Neural progenitor cell (in vitro differentiated cells): ENCODE measurements around the gene ATR. TPM values are rescaled to one million over a fixed set of nuclear protein-coding genes. Genes with fewer than 3 reads are reported as not detected.

ENCODE experiments used
- DNase-seq: peaks from one replicate; pipeline ENCODE4 v3.0.0-alpha.2; 2016; ENCODE audit warnings: low spot score
- H2AFZ ChIP-seq: fragments of 200-600 bp; sonication (generic); replicated peaks from 2 replicates; pipeline ENCODE4 v1.6.1; 2016; ENCODE audit warnings: antibody characterized with exemption
- H3F3A ChIP-seq: fragments of 200-600 bp; sonication (generic); 2 replicates; pipeline ENCODE4 v1.6.1; 2016; ENCODE audit warnings: antibody characterized with exemption, low read depth
- H3K27ac ChIP-seq: fragments of 200-600 bp; sonication (generic); 2 replicates; pipeline ENCODE4 v1.5.1; 2016; ENCODE audit warnings: mild to moderate bottlenecking
- H3K27me3 ChIP-seq: fragments of 200-600 bp; sonication (generic); 2 replicates; pipeline ENCODE4 v1.6.1; 2016; ENCODE audit warnings: mild to moderate bottlenecking, moderate library complexity
- H3K36me3 ChIP-seq: fragments of 200-600 bp; sonication (generic); 2 replicates; pipeline ENCODE4 v1.5.1; 2016
- H3K4me1 ChIP-seq: fragments of 200-600 bp; sonication (generic); 2 replicates; pipeline ENCODE4 v1.6.1; 2016; ENCODE audit warnings: mixed run types
- H3K4me2 ChIP-seq: fragments of 200-600 bp; sonication (generic); 2 replicates; pipeline ENCODE4 v1.6.1; 2016
- H3K4me3 ChIP-seq: fragments of 200-600 bp; sonication (generic); 2 replicates; pipeline ENCODE4 v1.5.1; 2016
- H3K79me2 ChIP-seq: fragments of 200-600 bp; sonication (generic); 2 replicates; pipeline ENCODE4 v1.6.1; 2016; ENCODE audit warnings: low read depth
- H3K9ac ChIP-seq: fragments of 200-600 bp; sonication (generic); 2 replicates; pipeline ENCODE4 v1.6.1; 2016
- H3K9me3 ChIP-seq: fragments of 200-600 bp; sonication (generic); 2 replicates; pipeline ENCODE4 v1.5.1; 2016; ENCODE audit warnings: low read depth
- H4K20me1 ChIP-seq: fragments of 200-600 bp; sonication (generic); 2 replicates; pipeline ENCODE4 v1.6.1; 2016; ENCODE audit warnings: low read depth
- H3K27ac Mint-ChIP-seq: 3 replicates; pipeline ENCODE4 v1.8.0; 2021; ENCODE audit warnings: mixed read lengths
- H3K27me3 Mint-ChIP-seq: 2 replicates; pipeline ENCODE4 v1.8.0; 2022; ENCODE audit warnings: low read depth, mild to moderate bottlenecking, inconsistent platforms, moderate library complexity, mixed read lengths; ENCODE audit not compliant: insufficient read depth
- H3K36me3 Mint-ChIP-seq: 3 replicates; pipeline ENCODE4 v1.8.0; 2021; ENCODE audit warnings: mixed read lengths
- H3K4me1 Mint-ChIP-seq: 3 replicates; pipeline ENCODE4 v1.8.0; 2021; ENCODE audit warnings: mixed read lengths
- H3K4me3 Mint-ChIP-seq: 3 replicates; pipeline ENCODE4 v1.8.0; 2021; ENCODE audit warnings: mild to moderate bottlenecking, moderate library complexity, mixed read lengths
- H3K9me3 Mint-ChIP-seq: 3 replicates; pipeline ENCODE4 v1.8.0; 2020; ENCODE audit warnings: mixed read lengths
- EZH2 ChIP-seq: fragments of 200-600 bp; sonication (generic); IDR thresholded peaks from 2 replicates; pipeline ENCODE4 v1.6.1; 2017; ENCODE audit warnings: antibody characterized with exemption, mild to moderate bottlenecking, moderate library complexity
- EZH2phosphoT487 ChIP-seq: fragments of 200-600 bp; sonication (generic); IDR thresholded peaks from 2 replicates; pipeline ENCODE4 v1.6.1; 2017; ENCODE audit warnings: antibody characterized with exemption
- total RNA-seq: library from RNA; depleted of rRNA; stranded (reverse); fragments of >200 nt; gene quantifications from 2 replicates; pipeline ENCODE4 v1.2.3, GENCODE V29; 2015; ENCODE audit warnings: low replicate concordance
- TF ChIP-seq, protein P1 (sequence below): fragments of 200-600 bp; sonication (generic); IDR thresholded peaks from 2 replicates; pipeline ENCODE4 v1.5.1; 2017; ENCODE audit warnings: antibody characterized with exemption, mild to moderate bottlenecking

ATR gene
- total RNA-seq, 1 donor from 2014 or later, result 48.4 TPM

DNA sequence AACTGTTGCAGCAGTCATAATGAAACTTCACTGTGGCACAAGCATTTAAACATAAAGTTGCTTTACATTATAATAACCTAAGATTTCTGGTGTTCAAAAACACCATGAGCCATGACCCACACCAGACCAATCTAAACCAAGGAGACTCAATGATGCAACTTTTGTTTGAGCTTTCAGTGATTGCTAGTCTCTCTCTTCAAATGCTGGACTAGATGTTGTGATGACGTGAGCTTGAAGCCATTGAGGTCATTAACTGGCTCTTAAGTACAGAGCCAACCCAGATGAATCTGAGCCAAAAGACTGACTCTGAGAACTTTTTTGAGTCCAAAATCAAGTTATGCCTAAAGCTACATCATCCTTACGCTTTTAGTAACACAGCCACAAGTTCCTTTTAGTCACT lies 36.5 kb downstream of the ATR start:
- no peak overlapping the region for H3K4me2 ChIP-seq
- TF ChIP-seq EZH2phosphoT487 (no peak), EZH2 (no peak)
- TF ChIP-seq, protein P1, sequence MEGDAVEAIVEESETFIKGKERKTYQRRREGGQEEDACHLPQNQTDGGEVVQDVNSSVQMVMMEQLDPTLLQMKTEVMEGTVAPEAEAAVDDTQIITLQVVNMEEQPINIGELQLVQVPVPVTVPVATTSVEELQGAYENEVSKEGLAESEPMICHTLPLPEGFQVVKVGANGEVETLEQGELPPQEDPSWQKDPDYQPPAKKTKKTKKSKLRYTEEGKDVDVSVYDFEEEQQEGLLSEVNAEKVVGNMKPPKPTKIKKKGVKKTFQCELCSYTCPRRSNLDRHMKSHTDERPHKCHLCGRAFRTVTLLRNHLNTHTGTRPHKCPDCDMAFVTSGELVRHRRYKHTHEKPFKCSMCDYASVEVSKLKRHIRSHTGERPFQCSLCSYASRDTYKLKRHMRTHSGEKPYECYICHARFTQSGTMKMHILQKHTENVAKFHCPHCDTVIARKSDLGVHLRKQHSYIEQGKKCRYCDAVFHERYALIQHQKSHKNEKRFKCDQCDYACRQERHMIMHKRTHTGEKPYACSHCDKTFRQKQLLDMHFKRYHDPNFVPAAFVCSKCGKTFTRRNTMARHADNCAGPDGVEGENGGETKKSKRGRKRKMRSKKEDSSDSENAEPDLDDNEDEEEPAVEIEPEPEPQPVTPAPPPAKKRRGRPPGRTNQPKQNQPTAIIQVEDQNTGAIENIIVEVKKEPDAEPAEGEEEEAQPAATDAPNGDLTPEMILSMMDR, result no peak
- Mint-ChIP-seq H3K27ac (no peak overlapping the region), H3K4me3 (no peak overlapping the region), H3K4me1 (no peaks in the 10 kb centered on the region), H3K9me3 (no peaks in the 10 kb centered on the region), H3K27me3 (no peaks in the 10 kb centered on the region), H3K36me3 (peaks cover 2% of the 10 kb centered on the region)
- DNase-seq, result no peak
- H3F3A ChIP-seq, result no peaks in the 10 kb centered on the region
- H3K9ac ChIP-seq, result no peak overlapping the region
- no peaks in the 10 kb centered on the region for H3K79me2 ChIP-seq
- H3K9me3 ChIP-seq, result no peaks in the 10 kb centered on the region
- H3K27me3 ChIP-seq, result no peaks in the 10 kb centered on the region
- H3K27ac ChIP-seq, result no peak overlapping the region
- no peaks in the 10 kb centered on the region for H3K4me1 ChIP-seq
- no peaks in the 10 kb centered on the region for H3K36me3 ChIP-seq
- H3K4me3 ChIP-seq, result no peak overlapping the region
- H2AFZ ChIP-seq, result no peak overlapping the region
- H4K20me1 ChIP-seq, result no peaks in the 10 kb centered on the region

DNA sequence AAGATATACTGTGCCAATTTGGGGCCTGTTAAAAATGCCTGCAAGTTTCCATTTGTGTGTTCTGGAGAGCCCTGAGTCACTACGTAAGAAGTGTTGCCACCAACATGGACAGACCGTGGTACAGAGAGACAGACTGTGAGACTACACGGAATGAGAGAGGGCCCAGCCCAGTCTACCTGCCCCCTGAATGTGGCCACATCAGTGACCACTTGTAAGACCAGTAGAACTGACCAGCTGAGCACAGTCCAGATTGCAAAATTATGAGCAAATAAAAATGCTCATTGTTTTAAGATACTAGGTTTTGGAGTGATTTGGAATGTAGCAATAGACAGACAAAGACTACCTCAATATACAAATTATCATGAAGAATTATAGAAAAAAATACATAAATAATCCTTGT lies 42.0 kb downstream of the ATR start:
- H3F3A ChIP-seq, result no peaks in the 10 kb centered on the region
- Mint-ChIP-seq H3K27me3 (no peaks in the 10 kb centered on the region), H3K27ac (no peak overlapping the region), H3K9me3 (peaks cover 4% of the 10 kb centered on the region), H3K4me3 (no peak overlapping the region), H3K4me1 (no peaks in the 10 kb centered on the region), H3K36me3 (peaks cover 17% of the 10 kb centered on the region)
- DNase-seq, result no peak
- TF ChIP-seq EZH2 (no peak), EZH2phosphoT487 (no peak)
- TF ChIP-seq, protein P1, result no peak
- H4K20me1 ChIP-seq, result no peaks in the 10 kb centered on the region
- no peak overlapping the region for H3K9ac ChIP-seq
- H3K27me3 ChIP-seq, result no peaks in the 10 kb centered on the region
- H3K36me3 ChIP-seq, result no peaks in the 10 kb centered on the region
- no peak overlapping the region for H2AFZ ChIP-seq
- no peaks in the 10 kb centered on the region for H3K79me2 ChIP-seq
- no peak overlapping the region for H3K4me3 ChIP-seq
- no peak overlapping the region for H3K4me2 ChIP-seq
- no peak overlapping the region for H3K27ac ChIP-seq
- no peaks in the 10 kb centered on the region for H3K9me3 ChIP-seq
- no peaks in the 10 kb centered on the region for H3K4me1 ChIP-seq

DNA sequence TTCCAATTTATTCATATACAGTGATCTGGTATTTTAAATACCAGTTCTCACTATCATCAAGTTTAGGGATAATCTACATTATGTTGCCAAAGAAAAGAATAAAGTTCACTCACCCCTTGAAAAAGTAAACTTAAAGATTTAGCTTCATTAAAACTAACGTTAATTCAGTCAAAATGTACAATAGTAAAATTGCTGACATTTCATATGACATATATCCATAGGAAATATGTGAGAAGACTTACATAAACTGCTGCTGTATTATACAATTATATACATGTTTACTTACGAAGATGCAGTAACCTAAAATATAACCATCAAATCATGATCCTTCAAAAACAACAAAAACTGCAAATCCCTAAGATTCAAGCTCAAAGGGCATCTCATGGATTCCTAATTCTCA lies 44.0 kb downstream of the ATR start:
- Histone ChIP-seq H3K79me2 (no peaks in the 10 kb centered on the region), H3K9ac (no peak overlapping the region), H3F3A (no peaks in the 10 kb centered on the region), H3K36me3 (no peaks in the 10 kb centered on the region), H4K20me1 (no peaks in the 10 kb centered on the region), H3K4me2 (no peak overlapping the region), H3K27me3 (no peaks in the 10 kb centered on the region), H3K9me3 (no peaks in the 10 kb centered on the region), H2AFZ (no peak overlapping the region), H3K4me1 (no peaks in the 10 kb centered on the region), H3K4me3 (no peak overlapping the region), H3K27ac (no peak overlapping the region)
- Mint-ChIP-seq H3K27me3 (no peaks in the 10 kb centered on the region), H3K36me3 (peaks cover 21% of the 10 kb centered on the region), H3K4me1 (no peaks in the 10 kb centered on the region), H3K4me3 (no peak overlapping the region), H3K27ac (no peak overlapping the region), H3K9me3 (peaks cover 4% of the 10 kb centered on the region)
- no peak for DNase-seq
- TF ChIP-seq, protein P1, result no peak
- TF ChIP-seq EZH2, result no peak
- no peak for TF ChIP-seq EZH2phosphoT487

DNA sequence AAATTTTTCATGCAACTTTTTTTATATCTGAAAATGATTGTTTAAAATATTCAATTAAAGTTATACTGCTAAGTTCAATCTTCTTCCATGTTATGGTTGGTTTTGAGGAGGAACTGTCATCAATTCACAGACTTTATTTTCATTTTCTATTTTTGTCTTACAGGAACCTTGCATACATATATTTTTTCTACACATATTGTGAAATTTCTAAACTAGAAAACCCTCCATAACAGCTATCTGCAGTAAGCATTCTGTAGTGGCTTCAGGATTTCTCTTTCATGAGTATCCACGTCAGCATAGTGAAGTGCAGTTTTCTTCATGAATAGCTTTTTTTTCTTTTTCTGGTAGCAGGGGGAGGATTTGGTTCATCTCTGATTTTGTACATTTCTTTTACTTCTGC lies 48.2 kb downstream of the ATR start:
- Histone ChIP-seq H3K36me3 (no peaks in the 10 kb centered on the region), H3K27ac (no peak overlapping the region), H3K27me3 (no peaks in the 10 kb centered on the region), H3K4me3 (no peak overlapping the region), H3K9me3 (no peaks in the 10 kb centered on the region), H3F3A (no peaks in the 10 kb centered on the region), H3K79me2 (no peaks in the 10 kb centered on the region), H3K4me2 (no peak overlapping the region), H2AFZ (no peak overlapping the region), H3K4me1 (no peaks in the 10 kb centered on the region), H3K9ac (no peak overlapping the region), H4K20me1 (no peaks in the 10 kb centered on the region)
- H3K4me1 Mint-ChIP-seq, result no peaks in the 10 kb centered on the region
- no peak for DNase-seq
- H3K36me3 Mint-ChIP-seq, result peaks cover 21% of the 10 kb centered on the region
- TF ChIP-seq EZH2phosphoT487 (no peak), EZH2 (no peak)
- TF ChIP-seq, protein P1, result no peak
- no peak overlapping the region for H3K27ac Mint-ChIP-seq
- H3K4me3 Mint-ChIP-seq, result no peak overlapping the region
- H3K9me3 Mint-ChIP-seq, result peaks cover 4% of the 10 kb centered on the region
- H3K27me3 Mint-ChIP-seq, result no peaks in the 10 kb centered on the region
